Measurements from ENCODE around the gene LRP8.
A peak's percentile ranks its signal among the peaks of the same experiment; 100 is the strongest.

LRP8 gene

GRCh38 chr1:53259932-53260331 is 67.9 kb downstream of the LRP8 start:
- no peak for DNase-seq (ENCODE audit: low spot score)

- no peak for DNase-seq (ENCODE audit: low spot score)
Observed at GRCh38 chr1:53258216-53258615, 69.7 kb downstream of the LRP8 start.

GRCh38 chr1:53257454-53258081 is 70.3 kb downstream of the LRP8 start:
- no peak for DNase-seq (ENCODE audit: low spot score)

GRCh38 chr1:53256511-53257453 is 71.1 kb downstream of the LRP8 start:
- DNase-seq (ENCODE audit: low spot score), result no peak

GRCh38 chr1:53255031-53255430 is 72.8 kb downstream of the LRP8 start:
- no peak for DNase-seq (ENCODE audit: low spot score)

- no peak for DNase-seq (ENCODE audit: low spot score)
Observed at GRCh38 chr1:53254011-53254640, 73.7 kb downstream of the LRP8 start.

- DNase-seq (ENCODE audit: low spot score), result no peak
Observed at GRCh38 chr1:53250325-53250724, 77.5 kb downstream of the LRP8 start.

GRCh38 chr1:53249706-53250105 is 78.2 kb downstream of the LRP8 start:
- no peak for DNase-seq (ENCODE audit: low spot score)

GRCh38 chr1:53246261-53247134 is 81.4 kb downstream of the LRP8 start:
- DNase-seq (ENCODE audit: low spot score), result no peak

- no peak for DNase-seq (ENCODE audit: low spot score)
Observed at GRCh38 chr1:53244141-53244540, 83.7 kb downstream of the LRP8 start.

- no peak for DNase-seq (ENCODE audit: low spot score)
Observed at GRCh38 chr1:53242381-53242780, 85.5 kb downstream of the LRP8 start.

GRCh38 chr1:53241828-53242227 is 86.0 kb downstream of the LRP8 start:
- no peak for DNase-seq (ENCODE audit: low spot score)

GRCh38 chr1:53238197-53239155 is 89.4 kb downstream of the LRP8 start, which contains the start of gene MAGOH:
Gene MAGOH, minus strand, starts transcription at chr1:53238518. Its CDS starts 70 bp downstream, at chr1:53238448.
- peak; percentile 94 for DNase-seq (ENCODE audit: low spot score)

GRCh38 chr1:53237638-53238037 is 90.2 kb downstream of the LRP8 start:
- no peak for DNase-seq (ENCODE audit: low spot score)

- DNase-seq (ENCODE audit: low spot score), result no peak
Observed at GRCh38 chr1:53220962-53221286, 106.9 kb downstream of the LRP8 start.

GRCh38 chr1:53220171-53220961 is 107.5 kb downstream of the LRP8 start, which contains the start of gene CZIB:
Gene CZIB, minus strand, starts transcription at chr1:53220634. Its CDS starts 59 bp downstream, at chr1:53220575.
- peak; percentile 72 for DNase-seq (ENCODE audit: low spot score)

- no peak for DNase-seq (ENCODE audit: low spot score)
Observed at GRCh38 chr1:53219711-53220110, 108.2 kb downstream of the LRP8 start.

- no peak for DNase-seq (ENCODE audit: low spot score)
Observed at GRCh38 chr1:53218201-53218600, 109.7 kb downstream of the LRP8 start.

- peak; percentile 57 for DNase-seq (ENCODE audit: low spot score)
Observed at GRCh38 chr1:53214376-53214940, 113.4 kb downstream of the LRP8 start.
